Astrocyte of the spinal cord (primary cell): ENCODE results near the gene TPH2.
A peak's percentile ranks its signal among the peaks of the same experiment; 100 is the strongest.

ENCODE experiments used
- DNase-seq: peaks from one replicate; pipeline ENCODE4 v3.0.0; 2011; ENCODE audit warnings: low read depth, low spot score
- H3K4me3 ChIP-seq: 2 replicates; pipeline ENCODE4 v1.5.1; 2011; ENCODE audit warnings: low read depth, mild to moderate bottlenecking, low read length, moderate library complexity
- CTCF ChIP-seq: IDR thresholded peaks from 2 replicates; pipeline ENCODE4 v1.5.1; 2012; ENCODE audit warnings: low read depth, mild to moderate bottlenecking, low read length, inconsistent platforms
- in situ Hi-C: cut with HindIII; loops from 2 replicates; pipeline ENCODE4 v1.10.0; 2017; ENCODE audit warnings: low sequenced_read_pairs

The TPH2 gene

GRCh38 chr12:72053604-72054003, 115.0 kb downstream of the TPH2 start:
- TF ChIP-seq CTCF = no peak
- in situ Hi-C loops = no loop called here
- no peak overlapping the region for H3K4me3 ChIP-seq
- DNase-seq = no peak

GRCh38 chr12:72054511-72054910, 115.9 kb downstream of the TPH2 start:
- no peak for TF ChIP-seq CTCF
- in situ Hi-C loops = no loop called here
- no peak for DNase-seq
- H3K4me3 ChIP-seq = no peak overlapping the region

GRCh38 chr12:72057330-72057914, 118.8 kb downstream of the TPH2 start:
- peak; percentile 1 for DNase-seq
- in situ Hi-C loops = no loop called here
- TF ChIP-seq CTCF = no peak
- no peak overlapping the region for H3K4me3 ChIP-seq

GRCh38 chr12:72063073-72063472, 124.4 kb downstream of the TPH2 start:
- no peak overlapping the region for H3K4me3 ChIP-seq
- DNase-seq = no peak
- in situ Hi-C loops = no loop called here
- no peak for TF ChIP-seq CTCF

GRCh38 chr12:72071030-72071429, 132.4 kb downstream of the TPH2 start:
- TF ChIP-seq CTCF = no peak
- no peak overlapping the region for H3K4me3 ChIP-seq
- in situ Hi-C loops = no loop called here
- DNase-seq = no peak

- DNase-seq = no peak
- H3K4me3 ChIP-seq = no peak overlapping the region
- no peak for TF ChIP-seq CTCF
- in situ Hi-C loops = no loop called here
Observed at GRCh38 chr12:72072592-72073212, 134.1 kb downstream of the TPH2 start.
